HG03139 (cell line): ENCODE measurements around the gene TLR10.

ENCODE experiments used
- ATAC-seq: cut with Tn5 transposase; IDR thresholded peaks from one replicate; pipeline ENCODE4 v1.9.1; 2021; ENCODE audit not compliant: unreplicated experiment

Gene TLR10

GRCh38 chr4:38733663-38734062 is 49.1 kb downstream of the TLR10 start:
- no peak for ATAC-seq

- peak; percentile 77 for ATAC-seq
These were observed 51.8 kb downstream of the TLR10 start for GRCh38 chr4:38730830-38731646.

GRCh38 chr4:38730493-38730829 is 52.3 kb downstream of the TLR10 start:
- no peak for ATAC-seq

DNA sequence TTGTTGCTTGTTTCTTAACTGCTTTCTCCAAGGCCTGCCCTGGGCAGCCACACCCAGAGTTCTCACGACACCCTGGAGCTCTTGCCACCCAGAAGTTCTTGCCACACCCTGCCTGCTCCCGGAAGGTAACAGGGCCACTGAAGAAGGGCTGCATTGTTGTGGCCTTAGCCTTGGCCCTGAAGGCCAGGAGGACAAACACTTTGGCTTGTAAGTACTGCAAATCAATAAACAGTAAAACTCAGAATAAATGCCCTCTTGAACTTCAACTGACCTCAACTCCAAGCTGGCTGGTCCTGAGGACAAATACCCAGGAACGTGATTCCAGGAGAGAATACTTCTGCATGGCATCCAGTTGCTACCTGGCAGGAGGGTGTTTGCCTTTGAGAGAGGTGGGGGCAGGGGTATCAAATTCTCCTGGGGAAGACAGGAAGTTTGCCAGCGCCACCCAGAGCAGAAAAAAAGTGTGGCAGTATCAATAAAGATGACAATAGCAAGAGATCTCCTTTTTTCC is 54.1 kb downstream of the TLR10 start:
- no peak for ATAC-seq

GRCh38 chr4:38724475-38724808 is 58.3 kb downstream of the TLR10 start:
- no peak for ATAC-seq

GRCh38 chr4:38723726-38724474 is 58.9 kb downstream of the TLR10 start:
- ATAC-seq, result no peak

GRCh38 chr4:38723114-38723513 is 59.7 kb downstream of the TLR10 start:
- no peak for ATAC-seq
